ENCODE data around the gene MALRD1. TPM values are rescaled to one million over a fixed set of nuclear protein-coding genes. Genes with fewer than 3 reads are reported as not detected.

The MALRD1 gene
- total RNA-seq, 1 experiment from 2014 or later: not detected

- no peak for DNase-seq (ENCODE audit: low read depth)
Measured at GRCh38 chr10:19775296-19775695, 726.7 kb downstream of the MALRD1 start.

- DNase-seq (ENCODE audit: low read depth): no peak
Measured at GRCh38 chr10:19777806-19778205, 729.2 kb downstream of the MALRD1 start.

- no peak for DNase-seq (ENCODE audit: low read depth)
Measured at GRCh38 chr10:19778996-19779395, 730.4 kb downstream of the MALRD1 start.

GRCh38 chr10:19782430-19783089 lies 734.0 kb downstream of the MALRD1 start:
- DNase-seq (ENCODE audit: low read depth): no peak

GRCh38 chr10:19783721-19784120 lies 735.1 kb downstream of the MALRD1 start:
- no peak for DNase-seq (ENCODE audit: low read depth)

Data from Daoy (cell line).